ENCODE results near the gene SMAP1. TPM values are rescaled to one million over a fixed set of nuclear protein-coding genes. Genes with fewer than 3 reads are reported as not detected.

Gene SMAP1
- polyA plus RNA-seq, 3 donors = 12.6 to 22.1 (median 20.3) TPM

GRCh38 chr6:70821751-70822150 is 154.1 kb downstream of the SMAP1 start:
- intact Hi-C loops (cut with micrococcal nuclease) = no loop called here
- no peaks in the 10 kb centered on the region for H3K27me3 ChIP-seq (ENCODE audit: control insufficient read depth in 2 of 2, insufficient read depth in 2 of 2, low read length in 2 of 2)
- peaks cover 6 to 14% of the 10 kb centered on the region in 2 donors for H3K36me3 Mint-ChIP-seq
- no peak overlapping the region for H3K4me2 ChIP-seq (replicated peaks; ENCODE audit: extremely low read depth, low read length, poor library complexity, severe bottlenecking)
- H4K20me1 ChIP-seq (ENCODE audit: insufficient read depth, low read length) = no peaks in the 10 kb centered on the region
- peaks cover 0 to 6% of the 10 kb centered on the region in 2 donors for H3K36me3 ChIP-seq (replicated peaks in 1 of 2; ENCODE audit: control insufficient read depth in 1 of 2, insufficient read depth in 2 of 2, low read length in 2 of 2)
- H3K27ac Mint-ChIP-seq = no peak overlapping the region
- no peak overlapping the region for H3K9ac ChIP-seq (ENCODE audit: insufficient read depth, low read length, poor library complexity, severe bottlenecking)
- no peak overlapping the region for H3K4me3 ChIP-seq (replicated peaks in 1 of 3; ENCODE audit: low read depth in 2 of 3, low read length in 3 of 3)
- H2AFZ ChIP-seq (ENCODE audit: insufficient read depth, low read depth, low read length, poor library complexity, severe bottlenecking) = no peak overlapping the region
- H3K27ac ChIP-seq (ENCODE audit: low read depth in 1 of 2, low read length in 2 of 2) = no peak overlapping the region
- H3K9me3 ChIP-seq (replicated peaks in 1 of 2; ENCODE audit: control insufficient read depth in 1 of 2, insufficient read depth in 1 of 2, low read length in 2 of 2) = peaks cover 0 to 7% of the 10 kb centered on the region in 2 donors
- H3K9me3 Mint-ChIP-seq = peaks cover 1 to 12% (median 7%) of the 10 kb centered on the region in 7 donors
- no peaks in the 10 kb centered on the region for H3K79me2 ChIP-seq (ENCODE audit: insufficient read depth, low read length)
- H3K4me3 Mint-ChIP-seq = no peak overlapping the region
- H3K27me3 Mint-ChIP-seq (ENCODE audit: low read depth in 3 of 3) = no peaks in the 10 kb centered on the region
- no peak for DNase-seq
- H3K4me1 Mint-ChIP-seq = no peaks in the 10 kb centered on the region
- no peaks in the 10 kb centered on the region for H3K4me1 ChIP-seq (ENCODE audit: control insufficient read depth in 1 of 2, insufficient read depth in 2 of 2, low read length in 2 of 2)
- WGBS (ENCODE audit: insufficient coverage) = no CpG with 5 or more reads among the region's 2 CpGs
- no peak for TF ChIP-seq CTCF (IDR thresholded peaks at IDR 0.05)

GRCh38 chr6:70823651-70824050 is 156.0 kb downstream of the SMAP1 start:
- H3K4me3 ChIP-seq (replicated peaks in 1 of 3; ENCODE audit: low read depth in 2 of 3, low read length in 3 of 3) = no peak overlapping the region
- no peaks in the 10 kb centered on the region for H3K4me1 ChIP-seq (ENCODE audit: control insufficient read depth in 1 of 2, insufficient read depth in 2 of 2, low read length in 2 of 2)
- Mint-ChIP-seq H3K4me1 (no peaks in the 10 kb centered on the region), H3K4me3 (no peak overlapping the region), H3K27me3 (ENCODE audit: low read depth in 3 of 3) (no peaks in the 10 kb centered on the region), H3K36me3 (peaks cover 7 to 14% of the 10 kb centered on the region in 2 donors), H3K27ac (no peak overlapping the region), H3K9me3 (peaks cover 1 to 12% (median 7%) of the 10 kb centered on the region in 7 donors)
- no peak overlapping the region for H3K9ac ChIP-seq (ENCODE audit: insufficient read depth, low read length, poor library complexity, severe bottlenecking)
- intact Hi-C loops (cut with micrococcal nuclease) = no loop called here
- H3K27ac ChIP-seq (ENCODE audit: low read depth in 1 of 2, low read length in 2 of 2) = no peak overlapping the region
- no peak for DNase-seq
- TF ChIP-seq CTCF (IDR thresholded peaks at IDR 0.05) = no peak
- peaks cover 0 to 6% of the 10 kb centered on the region in 2 donors for H3K36me3 ChIP-seq (replicated peaks in 1 of 2; ENCODE audit: control insufficient read depth in 1 of 2, insufficient read depth in 2 of 2, low read length in 2 of 2)
- peaks cover 0 to 7% of the 10 kb centered on the region in 2 donors for H3K9me3 ChIP-seq (replicated peaks in 1 of 2; ENCODE audit: control insufficient read depth in 1 of 2, insufficient read depth in 1 of 2, low read length in 2 of 2)
- H3K27me3 ChIP-seq (ENCODE audit: control insufficient read depth in 2 of 2, insufficient read depth in 2 of 2, low read length in 2 of 2) = no peaks in the 10 kb centered on the region
- H4K20me1 ChIP-seq (ENCODE audit: insufficient read depth, low read length) = no peaks in the 10 kb centered on the region
- no peak overlapping the region for H2AFZ ChIP-seq (ENCODE audit: insufficient read depth, low read depth, low read length, poor library complexity, severe bottlenecking)
- no peaks in the 10 kb centered on the region for H3K79me2 ChIP-seq (ENCODE audit: insufficient read depth, low read length)
- WGBS (ENCODE audit: insufficient coverage) = no CpG with 5 or more reads among the region's 1 CpG
- H3K4me2 ChIP-seq (replicated peaks; ENCODE audit: extremely low read depth, low read length, poor library complexity, severe bottlenecking) = no peak overlapping the region
